Measurements from ENCODE around the gene NTN1.
A peak's percentile ranks its signal among the peaks of the same experiment; 100 is the strongest.
"Not testable (repeated sequence)": the region's sequence is repeated elsewhere in the genome, so short reads cannot be mapped to it uniquely, and the experiment has no call there.

NTN1 gene

DNA sequence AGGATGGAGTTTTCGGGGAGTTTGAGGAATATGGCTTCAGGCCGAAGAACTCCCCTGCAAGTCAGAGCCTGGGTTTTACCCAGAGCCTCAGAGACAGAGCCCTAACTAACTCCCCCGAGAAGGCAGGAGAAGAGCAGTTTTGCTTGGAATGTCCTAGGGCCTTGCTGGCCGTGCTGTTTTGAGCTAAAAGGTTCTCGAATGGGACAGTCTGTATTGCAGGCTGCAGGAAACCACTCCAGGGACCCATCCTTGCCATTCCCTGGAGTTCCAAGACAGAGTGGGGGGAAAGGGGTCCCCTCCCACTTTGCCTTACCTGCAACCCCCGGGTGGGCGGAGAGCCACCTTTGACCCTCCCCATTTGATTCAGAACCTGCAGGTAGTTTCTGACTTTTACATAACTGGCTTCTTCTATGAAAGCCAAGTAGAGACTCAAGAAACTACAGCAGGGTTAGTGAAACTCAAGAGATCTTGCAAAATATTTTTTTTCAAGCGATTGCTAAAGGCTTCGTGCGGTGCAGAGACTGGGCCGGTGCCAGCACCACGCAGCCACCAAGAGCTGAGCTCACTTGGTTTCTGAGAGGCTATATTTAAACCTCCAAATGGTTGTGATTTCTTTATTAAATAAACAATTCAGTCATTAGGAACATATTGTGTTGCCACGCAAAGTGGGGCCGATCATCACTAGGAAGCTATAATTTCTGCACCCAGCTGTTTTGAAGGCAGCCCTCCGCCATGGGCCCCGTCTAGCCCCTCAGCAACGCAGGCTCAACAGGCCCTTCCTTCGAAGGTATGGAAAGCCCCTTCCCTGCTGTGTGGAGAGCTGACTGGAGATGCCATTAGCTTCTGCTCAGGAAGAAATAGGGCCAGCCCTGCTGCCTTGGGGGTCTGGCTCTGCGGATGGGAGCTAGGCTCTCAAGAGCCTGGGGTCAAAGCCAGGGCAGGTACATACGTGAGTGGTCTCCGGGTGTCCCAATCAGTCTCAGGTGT lies 223.0 kb downstream of the NTN1 start:
- DNase-seq = no peak

DNA sequence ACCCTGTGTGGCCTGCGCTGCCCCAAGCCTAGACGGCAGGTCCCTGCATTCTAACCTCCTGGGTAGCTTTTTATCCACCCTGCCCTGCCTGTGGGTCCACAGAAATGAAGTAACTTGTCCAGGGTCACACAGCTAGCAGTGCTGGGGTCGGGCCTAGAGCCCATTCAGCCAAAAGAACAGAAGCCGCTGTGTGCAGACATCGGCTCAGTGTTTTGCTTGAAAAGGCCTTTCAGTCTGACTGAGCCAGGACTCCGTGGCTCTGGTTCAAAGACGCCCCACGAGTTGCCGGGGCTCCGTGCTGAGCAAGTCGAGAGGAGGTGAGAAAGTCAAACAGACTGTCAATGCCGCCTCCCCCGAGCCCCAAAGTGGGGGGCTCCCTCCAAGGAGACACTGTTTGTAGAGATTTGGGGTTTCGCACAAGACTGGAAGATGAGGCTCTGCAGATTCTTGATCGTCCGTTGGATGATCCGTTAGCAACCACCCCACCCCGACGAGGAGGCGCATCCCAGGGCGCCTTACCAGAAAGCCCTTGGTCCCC lies 226.2 kb downstream of the NTN1 start:
- in situ Hi-C loops (cut with MboI; ENCODE audit: low pct_unique_long_range_greater_than_20kb, low sequenced_read_pairs) = no loop called here
- no peak for DNase-seq

More for the DNA sequence above, 223.0 kb downstream of the NTN1 start:
- in situ Hi-C loops (cut with MboI; ENCODE audit: low pct_unique_long_range_greater_than_20kb, low sequenced_read_pairs) = no loop called here

- in situ Hi-C loops (cut with MboI; ENCODE audit: low pct_unique_long_range_greater_than_20kb, low sequenced_read_pairs) = no loop called here
- DNase-seq = no peak
Measured at GRCh38 chr17:9249245-9249953, 228.1 kb downstream of the NTN1 start.

- in situ Hi-C loops (cut with MboI; ENCODE audit: low pct_unique_long_range_greater_than_20kb, low sequenced_read_pairs) = no loop called here
- no peak for DNase-seq
Measured at GRCh38 chr17:9251273-9251672, 230.0 kb downstream of the NTN1 start.

DNA sequence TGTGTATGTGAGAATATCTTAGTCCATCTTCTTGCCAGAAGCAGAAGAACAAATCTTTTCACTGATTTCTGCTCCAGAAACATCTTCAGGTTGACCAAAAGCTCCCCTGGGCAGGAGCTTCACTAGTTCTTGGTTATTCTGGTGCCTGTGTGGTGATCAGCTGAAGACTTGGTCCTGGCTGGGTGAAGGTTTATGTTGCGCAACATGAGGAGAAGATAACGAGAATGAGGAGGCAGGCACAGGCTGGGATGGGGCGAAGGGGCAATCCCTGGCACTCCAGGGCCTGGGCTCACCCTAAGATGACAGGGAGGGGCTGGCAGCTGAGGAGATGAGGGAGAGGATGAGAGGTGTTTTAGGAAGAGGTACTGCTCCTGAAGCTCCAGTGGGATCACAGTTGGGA lies 232.0 kb downstream of the NTN1 start:
- no peak for DNase-seq
- in situ Hi-C loops (cut with MboI; ENCODE audit: low pct_unique_long_range_greater_than_20kb, low sequenced_read_pairs) = no loop called here

DNA sequence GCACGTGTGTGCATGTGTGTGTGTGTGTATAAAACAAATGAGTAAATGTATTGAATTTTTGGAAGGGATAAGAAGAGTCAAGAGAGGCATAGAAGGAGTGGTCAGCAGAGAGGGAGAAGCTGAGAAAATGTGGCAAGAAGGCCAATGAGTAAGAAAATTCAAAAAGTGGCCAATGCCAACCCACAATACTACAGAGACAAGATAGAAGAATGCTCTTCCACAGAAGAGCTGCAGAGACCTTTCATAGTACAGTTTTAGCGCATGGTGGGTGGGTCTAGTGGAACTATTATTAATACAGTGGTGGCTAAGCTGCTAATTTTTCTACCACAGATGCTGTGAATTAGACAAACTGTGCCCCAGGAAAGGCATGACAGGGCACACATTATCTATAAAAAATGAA lies 233.5 kb downstream of the NTN1 start:
- no peak for DNase-seq
- in situ Hi-C loops (cut with MboI; ENCODE audit: low pct_unique_long_range_greater_than_20kb, low sequenced_read_pairs) = no loop called here

GRCh38 chr17:9255833-9256232 lies 234.5 kb downstream of the NTN1 start:
- in situ Hi-C loops (cut with MboI; ENCODE audit: low pct_unique_long_range_greater_than_20kb, low sequenced_read_pairs) = no loop called here
- DNase-seq = no peak

GRCh38 chr17:9256361-9256750 lies 235.0 kb downstream of the NTN1 start:
- no peak for DNase-seq
- in situ Hi-C loops (cut with MboI; ENCODE audit: low pct_unique_long_range_greater_than_20kb, low sequenced_read_pairs) = no loop called here

DNA sequence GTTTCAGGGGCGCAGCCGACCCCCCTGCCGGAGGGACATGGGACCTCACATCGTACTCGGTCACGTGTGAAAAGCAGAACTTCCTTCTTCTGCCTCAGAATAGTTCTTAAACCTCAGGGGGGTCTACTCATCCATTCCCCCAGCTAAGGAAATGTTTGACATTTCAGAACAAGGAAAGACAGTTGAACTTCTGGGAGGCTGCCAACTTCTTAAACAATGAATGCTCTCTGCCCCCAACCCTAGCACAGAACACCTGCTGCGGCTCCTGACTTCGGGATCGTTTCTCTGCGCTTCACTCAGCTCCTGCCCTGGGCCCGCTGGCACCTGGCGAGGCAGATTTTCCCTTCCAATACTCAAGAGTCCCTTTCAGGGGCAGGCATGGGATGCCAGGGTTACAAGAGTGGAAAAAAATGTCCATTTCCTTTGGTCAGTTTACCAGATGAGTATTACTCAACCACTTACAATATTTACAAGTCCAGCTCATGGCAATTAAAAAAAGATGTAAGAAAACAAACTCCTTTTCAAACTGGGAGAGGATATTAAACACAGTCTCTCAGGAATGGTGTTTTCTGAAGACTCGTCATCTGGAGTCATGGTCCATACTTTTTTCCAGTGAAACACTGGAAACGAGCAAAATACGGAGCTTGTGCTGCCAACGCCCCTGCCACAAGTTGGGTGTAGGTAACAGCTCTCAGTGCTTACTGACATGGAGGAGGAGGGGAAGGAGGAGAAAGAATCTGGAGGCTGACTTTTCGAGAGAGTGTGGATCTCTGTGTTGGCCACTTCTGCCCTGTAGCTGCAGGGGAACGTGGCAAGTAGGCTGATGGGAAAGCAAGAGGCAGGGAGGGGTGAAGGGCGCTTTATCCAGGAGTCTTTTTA lies 235.7 kb downstream of the NTN1 start:
- peak; percentile 80 for DNase-seq

DNA sequence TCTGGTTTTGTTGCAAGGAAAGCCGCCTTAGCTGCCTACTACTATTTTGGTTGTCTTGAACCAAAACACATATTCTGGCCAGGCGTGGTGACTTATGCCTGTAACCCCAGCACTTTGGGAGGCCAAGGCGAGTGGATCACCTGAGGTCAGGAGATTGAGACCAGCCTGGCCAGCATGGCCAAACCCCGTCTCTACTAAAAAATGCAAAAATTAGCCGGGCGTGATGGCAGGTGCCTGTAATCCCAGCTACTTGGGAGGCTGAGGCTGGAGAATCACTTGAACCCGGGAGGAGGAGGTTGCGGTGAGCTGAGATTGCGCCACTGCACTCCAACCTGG lies 236.3 kb downstream of the NTN1 start:
- DNase-seq; in situ Hi-C loops (cut with MboI; ENCODE audit: low pct_unique_long_range_greater_than_20kb, low sequenced_read_pairs): not testable (repeated sequence)

More for the DNA sequence above, 235.7 kb downstream of the NTN1 start:
- in situ Hi-C loops (cut with MboI; ENCODE audit: low pct_unique_long_range_greater_than_20kb, low sequenced_read_pairs) = no loop called here

- in situ Hi-C loops (cut with MboI; ENCODE audit: low pct_unique_long_range_greater_than_20kb, low sequenced_read_pairs) = no loop called here
- no peak for DNase-seq
Measured at GRCh38 chr17:9258115-9259015, 237.1 kb downstream of the NTN1 start.

DNA sequence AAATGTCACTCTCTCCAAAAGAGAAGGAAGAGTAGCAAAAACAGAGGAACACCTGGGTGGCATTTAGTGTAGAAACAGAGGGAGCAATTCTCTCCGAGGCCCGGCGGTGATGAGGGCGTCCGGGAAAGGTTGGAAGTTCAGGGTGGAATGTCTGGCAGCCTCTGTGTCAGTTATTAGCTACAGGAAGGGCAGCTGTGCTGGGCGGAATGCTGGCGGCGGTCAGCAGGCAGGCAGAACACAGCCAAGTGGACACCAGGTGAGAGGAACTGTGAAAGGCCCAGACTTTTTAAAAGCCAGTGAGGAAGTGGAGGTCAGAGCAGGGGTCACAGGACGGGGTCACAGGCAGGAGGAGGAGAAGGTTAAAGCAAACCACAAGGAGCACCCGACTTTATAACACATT lies 238.1 kb downstream of the NTN1 start:
- no peak for DNase-seq
- in situ Hi-C loops (cut with MboI; ENCODE audit: low pct_unique_long_range_greater_than_20kb, low sequenced_read_pairs) = no loop called here

DNA sequence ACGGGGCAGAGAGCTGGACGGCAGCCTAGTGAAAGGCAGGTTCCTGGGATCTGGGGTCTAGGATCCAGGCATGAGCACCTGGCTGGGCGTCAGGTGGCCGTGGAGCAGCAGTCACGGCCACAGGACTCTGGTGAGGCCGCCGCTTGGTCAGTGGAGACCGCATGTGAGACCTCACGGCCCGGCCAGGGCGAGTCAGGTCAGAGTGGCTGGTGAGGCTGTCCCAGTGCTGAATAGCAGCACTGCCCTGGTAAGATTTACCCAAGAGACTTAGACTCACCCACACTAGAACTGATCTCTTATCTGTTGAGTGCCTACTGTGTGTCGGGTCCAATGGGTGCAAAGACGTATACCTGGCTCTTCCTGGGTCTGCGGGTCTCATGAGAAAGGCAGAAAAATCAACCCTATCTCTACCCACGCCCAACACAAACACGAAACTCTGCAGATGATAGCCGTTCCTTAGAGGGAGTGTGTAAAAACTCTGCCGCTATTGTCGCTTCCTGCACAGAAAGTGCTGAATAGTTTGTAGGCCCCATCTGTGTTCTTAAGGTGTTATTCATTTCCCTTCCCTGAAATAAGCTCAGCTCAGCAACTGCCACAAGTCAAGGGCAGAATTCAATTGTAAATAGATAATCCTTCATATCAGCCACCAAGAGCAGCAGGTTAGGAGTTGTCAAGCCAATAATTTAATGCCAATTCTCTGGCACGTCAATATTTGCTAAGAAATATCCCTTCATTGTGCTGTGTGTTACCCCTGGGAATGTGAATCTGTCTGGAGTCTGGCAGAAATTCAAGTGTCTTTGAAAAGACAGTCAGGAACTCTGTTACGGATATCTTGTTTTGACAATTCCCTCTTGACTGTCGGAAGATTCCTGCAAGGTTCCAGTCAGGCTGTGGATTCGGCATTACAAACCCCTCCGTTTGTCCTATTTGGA lies 240.0 kb downstream of the NTN1 start:
- no peak for DNase-seq
- in situ Hi-C loops (cut with MboI; ENCODE audit: low pct_unique_long_range_greater_than_20kb, low sequenced_read_pairs) = loop anchor here (10.0 kb wide), 1 partner anchor 63 kb away; no protein-coding TSS in a partner anchor

DNA sequence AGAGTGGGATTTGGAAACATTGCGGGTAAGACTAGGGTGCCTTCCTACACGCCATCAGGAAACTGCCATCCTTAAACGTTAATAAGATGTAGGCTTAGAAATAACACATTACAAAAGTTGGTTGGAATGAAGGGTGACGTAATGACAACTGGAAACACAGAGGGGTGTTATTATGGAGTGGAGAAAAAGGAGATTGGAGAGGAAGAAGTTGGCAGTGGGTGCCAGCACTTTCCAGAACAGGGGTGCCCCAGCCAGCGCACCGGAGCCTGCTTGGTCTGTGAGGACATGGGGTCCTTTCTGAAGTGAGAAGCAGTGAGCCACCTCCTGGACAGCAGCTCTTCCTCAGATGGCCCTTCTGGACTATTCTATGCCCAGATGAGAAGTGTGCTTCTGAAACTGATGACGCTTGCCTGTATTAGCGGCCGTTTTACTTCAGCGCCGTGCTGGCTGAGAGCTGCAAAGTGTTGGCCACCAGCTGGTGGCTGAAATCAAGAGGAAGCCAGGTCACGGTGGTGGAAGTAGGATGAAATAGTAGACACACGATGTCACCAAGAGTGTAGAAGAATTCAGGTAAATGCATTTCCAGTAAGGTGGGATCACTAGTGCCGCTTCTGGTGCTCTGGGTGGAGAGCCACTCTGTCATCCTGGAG lies 244.8 kb downstream of the NTN1 start:
- no peak for DNase-seq
- in situ Hi-C loops (cut with MboI; ENCODE audit: low pct_unique_long_range_greater_than_20kb, low sequenced_read_pairs) = loop anchor here (10.0 kb wide), 1 partner anchor 59 kb away; no protein-coding TSS in a partner anchor

- in situ Hi-C loops (cut with MboI; ENCODE audit: low pct_unique_long_range_greater_than_20kb, low sequenced_read_pairs) = loop anchor here (10.0 kb wide), 1 partner anchor 58 kb away; no protein-coding TSS in a partner anchor
- DNase-seq = no peak
Measured at GRCh38 chr17:9266697-9267117, 245.4 kb downstream of the NTN1 start.

DNA sequence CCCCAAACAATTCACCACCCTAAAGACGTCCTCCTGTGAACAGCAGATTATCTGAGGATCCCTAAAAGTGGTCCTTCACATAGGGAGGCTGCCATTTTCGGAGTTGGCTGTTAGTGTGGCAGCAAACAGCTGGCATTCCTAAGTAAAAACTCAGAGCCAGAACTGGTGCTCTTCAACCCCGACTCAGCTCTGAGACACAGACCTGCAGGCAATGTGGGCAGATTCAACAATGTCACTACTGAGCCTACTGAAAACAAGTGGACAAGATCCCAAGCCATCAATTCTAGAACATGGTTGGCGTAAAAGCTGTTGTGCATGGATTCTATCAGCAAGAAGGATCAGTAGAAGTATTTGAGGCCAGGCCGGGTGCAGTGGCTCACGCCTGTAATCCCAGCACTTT lies 247.2 kb downstream of the NTN1 start:
- no peak for DNase-seq
- in situ Hi-C loops (cut with MboI; ENCODE audit: low pct_unique_long_range_greater_than_20kb, low sequenced_read_pairs) = loop anchor here (10.0 kb wide), 1 partner anchor 56 kb away; no protein-coding TSS in a partner anchor

Measured in KBM-7 (cell line).